Heart right ventricle (tissue), 16 donors: Measurements from ENCODE around the gene TBC1D22A. TPM values are rescaled to one million over a fixed set of nuclear protein-coding genes. Genes with fewer than 3 reads are reported as not detected.

Source experiments
- ATAC-seq, 8 donors: fragments of 200-7000 bp; cut with Tn5 transposase; one replicate each; pipeline ENCODE4 v1.9.1; 2020; ENCODE audit warnings: mild to moderate bottlenecking in 8 of 8, moderate library complexity in 8 of 8, moderate number of reproducible peaks in 1 of 8
- DNase-seq, 2 donors: peaks; one replicate each; pipeline ENCODE4 v3.0.0-alpha.2; 2020
- H3K27ac ChIP-seq, 10 donors: fragments of 200-600 bp; sonication (generic) in 2 of 10; one replicate each; pipeline versions ENCODE4 v1.5.0 to v1.8.0; 2020 to 2022; ENCODE audit warnings: mild to moderate bottlenecking in 3 of 10
- H3K27me3 ChIP-seq, 7 donors: fragments of 200-600 bp; one replicate each; pipeline ENCODE4 v1.8.0; 2021 to 2022; ENCODE audit warnings: mild to moderate bottlenecking in 2 of 7
- H3K36me3 ChIP-seq, 9 donors: fragments of 200-600 bp; sonication (generic) in 1 of 9; one replicate each; pipeline versions ENCODE4 v1.5.0 to v1.8.0; 2020 to 2022; ENCODE audit warnings: mild to moderate bottlenecking in 2 of 9
- H3K4me1 ChIP-seq, 9 donors: fragments of 200-600 bp; sonication (generic) in 1 of 9; one replicate each; pipeline versions ENCODE4 v1.5.0 to v1.8.0; 2020 to 2022; ENCODE audit warnings: mild to moderate bottlenecking in 4 of 9
- H3K4me3 ChIP-seq, 10 donors: fragments of 200-600 bp; sonication (generic) in 2 of 10; one replicate each; pipeline versions ENCODE4 v1.5.0 to v1.8.0; 2020 to 2022; ENCODE audit warnings: mild to moderate bottlenecking in 7 of 10, moderate library complexity in 2 of 10
- H3K9me3 ChIP-seq, 11 donors: fragments of 200-600 bp in 10 of 11; sonication (generic) in 2 of 11; one replicate each; pipeline versions ENCODE4 v1.5.0 to v1.8.0; 2013 to 2022; ENCODE audit warnings: mild to moderate bottlenecking in 2 of 11, control low read depth in 1 of 11, moderate library complexity in 1 of 11
- WGBS, 2 donors: extraction: QIAGEN DNeasy Blood & Tissue Kit; methylation state at CpG; one replicate each; pipeline ENCODE4 v1.1.7; 2013; ENCODE audit warnings: inconsistent platforms in 1 of 2; 5-methylcytosine and 5-hydroxymethylcytosine counted together
- intact Hi-C, 10 donors: fragments of 100-400 bp; cut with DNase I; formaldehyde crosslinking; loops; one replicate each; pipeline versions ENCODE4 v1.11.1 to v1.14.2; 2022
- polyA plus RNA-seq, 2 donors: library from polyadenylated mRNA; stranded (reverse); fragments of 200-250 nt; gene quantifications; one replicate each; pipeline ENCODE4 v1.2.3, GENCODE V29; 2013
- total RNA-seq, 10 donors: library from RNA; stranded (reverse); fragmentation: NEBNext Ultra II Directional in 3 of 10; extraction: Animal tissue kit (Norgen Biotek cat#: 25700) in 3 of 10; gene quantifications; one replicate each; pipeline versions ENCODE4 v1.2.1 to v1.2.4, GENCODE V29; 2021 to 2023
- TF ChIP-seq, protein P1 (sequence below), 9 donors: fragments of 200-600 bp; sonication (generic) in 2 of 9; IDR thresholded peaks; one replicate each; pipeline versions ENCODE4 v1.5.0 to v1.8.0; 2021 to 2022; ENCODE audit warnings: antibody characterized with exemption in 9 of 9, mild to moderate bottlenecking in 5 of 9, moderate library complexity in 1 of 9
- donor health status: Arrhythmogenic right ventricular cardiomyopathy.
- donor health status: ischemic (EF 13 %, LVEDD 7.1; RV severe dilation, severe dysfunction).
- donor health status: healthy with polysubstance abuse.
- donor health status: DM: no; HTN: yes; CAD: no.
- donor health status: DM: no; HTN: no; CAD: no.
- donor health status: ischemic (EF 25% LVEDD 6.9; RV normal size, moderate dysfunction).
- donor health status: ischemic (EF 25% LVEDD 5.7; RV mildly dilated, moderate dysfunction).
- donor health status: healthy.
- donor health status: DM: yes; HTN: yes; CAD: no.
- donor health status: Ischemic cardiomyopathy.
- donor health status: ischemic (EF 35%, LVEDD 5.7; RV mildly dilated, moderate dysfunction).
- donor health status: nonischemic (EF 11% LVEDD 7.7; RV severe dilation, severe dysfunction).
- donor health status: DM: yes; HTN: yes; CAD: no.
- donor health status: PGD.
- donor health status: ischemic (EF 29% LVEDD 5.4; RV normal size, mild dysfunction).
- donor health status: nonischemic (EF 23%, LVEDD 6.1; RV moderate dilation, normal function).

TBC1D22A gene
- total and polyA plus RNA-seq, 12 donors, result 7.2 to 27.9 (median 17.9) TPM

DNA sequence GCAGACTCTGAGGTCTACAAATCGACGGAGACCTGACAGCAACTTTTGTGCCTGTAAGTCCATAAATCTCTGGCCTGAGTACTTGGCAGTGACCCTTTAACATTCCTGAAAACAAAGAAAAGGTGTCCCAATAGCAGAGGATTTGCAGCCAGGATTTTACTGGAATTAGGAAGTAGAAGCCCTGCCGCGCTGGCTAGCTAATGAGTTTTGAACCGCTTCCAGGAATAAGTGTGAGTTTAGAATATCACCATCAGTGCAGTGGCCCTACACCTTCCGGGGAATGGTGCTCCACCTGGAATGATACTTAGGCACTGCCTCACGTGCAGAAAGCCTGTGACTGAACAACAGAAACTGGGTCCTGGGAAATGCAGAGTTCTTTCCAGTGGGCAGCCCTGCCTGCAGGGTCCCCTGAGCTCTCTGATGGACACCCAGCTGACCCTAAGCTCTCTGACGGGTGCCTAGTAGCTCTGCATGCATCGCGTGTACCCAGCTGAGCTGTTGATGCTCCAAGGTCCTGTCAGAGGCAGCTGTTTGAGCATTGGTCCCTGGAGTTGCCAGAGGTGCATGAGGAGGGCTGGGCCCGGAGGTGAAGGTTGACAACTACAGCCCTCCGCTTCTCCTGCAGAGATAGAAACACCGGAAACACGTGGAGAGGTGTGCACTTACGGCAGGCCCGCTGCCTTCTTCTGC lies 380.9 kb downstream of the TBC1D22A start:
- H3K36me3 ChIP-seq, result no peaks in the 10 kb centered on the region
- DNase-seq, result no peak
- no peak overlapping the region for H3K27ac ChIP-seq
- no peaks in the 10 kb centered on the region for H3K9me3 ChIP-seq
- WGBS, 2 donors, result 71 to 76% methylated on average over 16 of the region's 16 CpGs
- intact Hi-C loops, result no loop called here
- no peaks in the 10 kb centered on the region for H3K27me3 ChIP-seq
- peaks cover 0 to 14% (median 3%) of the 10 kb centered on the region in 9 donors for H3K4me1 ChIP-seq
- no peak overlapping the region for H3K4me3 ChIP-seq
- TF ChIP-seq, protein P1, sequence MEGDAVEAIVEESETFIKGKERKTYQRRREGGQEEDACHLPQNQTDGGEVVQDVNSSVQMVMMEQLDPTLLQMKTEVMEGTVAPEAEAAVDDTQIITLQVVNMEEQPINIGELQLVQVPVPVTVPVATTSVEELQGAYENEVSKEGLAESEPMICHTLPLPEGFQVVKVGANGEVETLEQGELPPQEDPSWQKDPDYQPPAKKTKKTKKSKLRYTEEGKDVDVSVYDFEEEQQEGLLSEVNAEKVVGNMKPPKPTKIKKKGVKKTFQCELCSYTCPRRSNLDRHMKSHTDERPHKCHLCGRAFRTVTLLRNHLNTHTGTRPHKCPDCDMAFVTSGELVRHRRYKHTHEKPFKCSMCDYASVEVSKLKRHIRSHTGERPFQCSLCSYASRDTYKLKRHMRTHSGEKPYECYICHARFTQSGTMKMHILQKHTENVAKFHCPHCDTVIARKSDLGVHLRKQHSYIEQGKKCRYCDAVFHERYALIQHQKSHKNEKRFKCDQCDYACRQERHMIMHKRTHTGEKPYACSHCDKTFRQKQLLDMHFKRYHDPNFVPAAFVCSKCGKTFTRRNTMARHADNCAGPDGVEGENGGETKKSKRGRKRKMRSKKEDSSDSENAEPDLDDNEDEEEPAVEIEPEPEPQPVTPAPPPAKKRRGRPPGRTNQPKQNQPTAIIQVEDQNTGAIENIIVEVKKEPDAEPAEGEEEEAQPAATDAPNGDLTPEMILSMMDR (IDR thresholded peaks at IDR 0.05), result no peak
- peak in 5 of 8 donors; percentile 37 to 57 (median 51) for ATAC-seq

- DNase-seq (no peak), ATAC-seq (peak in 1 of 8 donors; percentile 20)
- intact Hi-C loops, result no loop called here
- H3K27ac ChIP-seq, result no peak overlapping the region
- H3K4me3 ChIP-seq, result no peak overlapping the region
- no peaks in the 10 kb centered on the region for H3K9me3 ChIP-seq
- H3K27me3 ChIP-seq, result no peaks in the 10 kb centered on the region
- H3K36me3 ChIP-seq, result no peaks in the 10 kb centered on the region
- WGBS, 2 donors, result 90% methylated on average over 24 of the region's 24 CpGs
- TF ChIP-seq, protein P1 (IDR thresholded peaks at IDR 0.05), result no peak
- peaks cover 0 to 14% (median 3%) of the 10 kb centered on the region in 9 donors for H3K4me1 ChIP-seq
These were observed 381.8 kb downstream of the TBC1D22A start for GRCh38 chr22:47144076-47144765.

- intact Hi-C loops, result no loop called here
- TF ChIP-seq, protein P1 (IDR thresholded peaks at IDR 0.05), result no peak
- no peaks in the 10 kb centered on the region for H3K36me3 ChIP-seq
- ATAC-seq (no peak), DNase-seq (no peak)
- no peak overlapping the region for H3K4me3 ChIP-seq
- H3K4me1 ChIP-seq, result peaks cover 0 to 18% (median 3%) of the 10 kb centered on the region in 9 donors
- no peaks in the 10 kb centered on the region for H3K9me3 ChIP-seq
- H3K27ac ChIP-seq, result no peak overlapping the region
- 94 to 96% methylated on average over 19 to 20 of the region's 21 CpGs for WGBS, 2 donors
- no peaks in the 10 kb centered on the region for H3K27me3 ChIP-seq
These were observed 382.5 kb downstream of the TBC1D22A start for GRCh38 chr22:47144791-47145425.

GRCh38 chr22:47145883-47146282 lies 383.4 kb downstream of the TBC1D22A start:
- DNase-seq (no peak), ATAC-seq (no peak)
- TF ChIP-seq, protein P1 (IDR thresholded peaks at IDR 0.05), result no peak
- Histone ChIP-seq H3K4me1 (peaks cover 0 to 19% (median 3%) of the 10 kb centered on the region in 9 donors), H3K36me3 (no peaks in the 10 kb centered on the region), H3K27me3 (no peaks in the 10 kb centered on the region), H3K27ac (no peak overlapping the region), H3K4me3 (no peak overlapping the region), H3K9me3 (no peaks in the 10 kb centered on the region)
- WGBS, 2 donors, result 92 to 93% methylated on average over 20 of the region's 20 CpGs
- intact Hi-C loops, result no loop called here
